ENCODE results near the gene NEU2. TPM values are rescaled to one million over a fixed set of nuclear protein-coding genes. Genes with fewer than 3 reads are reported as not detected.

Gene NEU2
- total RNA-seq, 2 donors from 2014 or later, result not detected

GRCh38 chr2:233023007-233023760 lies 9.3 kb upstream of the NEU2 start:
- no peak overlapping the region for H3K27ac ChIP-seq
- no peaks in the 10 kb centered on the region for H3K9me3 ChIP-seq
- whole genome bisulfite sequencing, 2 donors, result 89% methylated on average over 11 to 18 of the region's 18 CpGs
- ATAC-seq (no peak), DNase-seq (no peak)
- H3K4me3 ChIP-seq, result no peak overlapping the region
- no peaks in the 10 kb centered on the region for H3K27me3 ChIP-seq
- no peaks in the 10 kb centered on the region for H3K36me3 ChIP-seq (replicated peaks in 1 of 2; ENCODE audit: insufficient read depth in 1 of 2, low read depth in 2 of 2)
- H3K4me1 ChIP-seq, result no peaks in the 10 kb centered on the region
- TF ChIP-seq POLR2A (IDR thresholded peaks at IDR 0.05), result no peak
- TF ChIP-seq, protein P1, sequence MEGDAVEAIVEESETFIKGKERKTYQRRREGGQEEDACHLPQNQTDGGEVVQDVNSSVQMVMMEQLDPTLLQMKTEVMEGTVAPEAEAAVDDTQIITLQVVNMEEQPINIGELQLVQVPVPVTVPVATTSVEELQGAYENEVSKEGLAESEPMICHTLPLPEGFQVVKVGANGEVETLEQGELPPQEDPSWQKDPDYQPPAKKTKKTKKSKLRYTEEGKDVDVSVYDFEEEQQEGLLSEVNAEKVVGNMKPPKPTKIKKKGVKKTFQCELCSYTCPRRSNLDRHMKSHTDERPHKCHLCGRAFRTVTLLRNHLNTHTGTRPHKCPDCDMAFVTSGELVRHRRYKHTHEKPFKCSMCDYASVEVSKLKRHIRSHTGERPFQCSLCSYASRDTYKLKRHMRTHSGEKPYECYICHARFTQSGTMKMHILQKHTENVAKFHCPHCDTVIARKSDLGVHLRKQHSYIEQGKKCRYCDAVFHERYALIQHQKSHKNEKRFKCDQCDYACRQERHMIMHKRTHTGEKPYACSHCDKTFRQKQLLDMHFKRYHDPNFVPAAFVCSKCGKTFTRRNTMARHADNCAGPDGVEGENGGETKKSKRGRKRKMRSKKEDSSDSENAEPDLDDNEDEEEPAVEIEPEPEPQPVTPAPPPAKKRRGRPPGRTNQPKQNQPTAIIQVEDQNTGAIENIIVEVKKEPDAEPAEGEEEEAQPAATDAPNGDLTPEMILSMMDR (IDR thresholded peaks at IDR 0.05), result no peak
- intact Hi-C loops (cut with DNase I), result no loop called here

- no peak for DNase-seq
- intact Hi-C loops (cut with DNase I), result no loop called here
- Histone ChIP-seq H3K9me3 (no peaks in the 10 kb centered on the region), H3K4me1 (no peaks in the 10 kb centered on the region), H3K4me3 (no peak overlapping the region), H3K27ac (no peak overlapping the region), H3K36me3 (replicated peaks in 1 of 2; ENCODE audit: insufficient read depth in 1 of 2, low read depth in 2 of 2) (no peaks in the 10 kb centered on the region), H3K27me3 (no peaks in the 10 kb centered on the region)
- no peak for ATAC-seq
- TF ChIP-seq, protein P1 (IDR thresholded peaks at IDR 0.05), result no peak
- no peak for TF ChIP-seq POLR2A (IDR thresholded peaks at IDR 0.05)
- WGBS, 2 donors, result 78 to 81% methylated on average over 13 to 14 of the region's 14 CpGs
These were observed 8.6 kb upstream of the NEU2 start for GRCh38 chr2:233023761-233024410.

DNA sequence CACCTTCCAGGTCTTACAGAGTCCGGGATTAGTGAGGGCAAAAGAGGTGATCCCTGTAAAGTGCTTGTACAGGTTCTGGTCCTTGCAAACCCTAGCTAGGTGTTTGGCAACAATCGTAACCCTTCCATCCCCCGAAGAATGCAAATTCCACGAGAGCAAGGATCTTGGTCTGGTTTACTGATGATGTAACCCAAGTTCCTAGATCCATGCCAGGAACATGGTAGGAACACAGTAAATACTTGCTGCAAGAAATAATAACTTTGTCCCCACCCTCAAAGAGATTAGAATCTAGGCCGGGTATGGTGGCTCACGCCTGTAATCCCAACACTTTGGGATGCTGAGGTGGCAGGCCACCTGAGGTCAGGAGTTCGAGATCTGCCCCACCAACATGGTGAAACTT lies 6.8 kb upstream of the NEU2 start:
- TF ChIP-seq, protein P1 (IDR thresholded peaks at IDR 0.05), result no peak
- TF ChIP-seq POLR2A (IDR thresholded peaks at IDR 0.05), result no peak
- no peaks in the 10 kb centered on the region for H3K9me3 ChIP-seq
- DNase-seq (no peak), ATAC-seq (no peak)
- H3K4me3 ChIP-seq, result no peak overlapping the region
- H3K36me3 ChIP-seq (replicated peaks in 1 of 2; ENCODE audit: insufficient read depth in 1 of 2, low read depth in 2 of 2), result no peaks in the 10 kb centered on the region
- no peak overlapping the region for H3K27ac ChIP-seq
- H3K4me1 ChIP-seq, result no peaks in the 10 kb centered on the region
- no peaks in the 10 kb centered on the region for H3K27me3 ChIP-seq
- 68 to 82% methylated on average over 7 of the region's 7 CpGs for WGBS, 2 donors
- intact Hi-C loops (cut with DNase I), result no loop called here

GRCh38 chr2:233026198-233026813 lies 6.2 kb upstream of the NEU2 start:
- 81 to 87% methylated on average over 4 of the region's 4 CpGs for WGBS, 2 donors

More at GRCh38 chr2:233026198-233026813, 6.2 kb upstream of the NEU2 start:
- TF ChIP-seq POLR2A (IDR thresholded peaks at IDR 0.05), result no peak
- TF ChIP-seq, protein P1 (IDR thresholded peaks at IDR 0.05), result no peak
- Histone ChIP-seq H3K27ac (no peak overlapping the region), H3K36me3 (replicated peaks in 1 of 2; ENCODE audit: insufficient read depth in 1 of 2, low read depth in 2 of 2) (no peaks in the 10 kb centered on the region), H3K4me3 (no peak overlapping the region), H3K9me3 (no peaks in the 10 kb centered on the region), H3K4me1 (no peaks in the 10 kb centered on the region), H3K27me3 (no peaks in the 10 kb centered on the region)
- intact Hi-C loops (cut with DNase I), result no loop called here
- DNase-seq (no peak), ATAC-seq (no peak)
